ENCODE measurements around the gene EPHA4. TPM values are rescaled to one million over a fixed set of nuclear protein-coding genes. Genes with fewer than 3 reads are reported as not detected.

EPHA4 gene
- total RNA-seq, 2 donors from 2014 or later: 8.9 to 17.1 TPM

DNA sequence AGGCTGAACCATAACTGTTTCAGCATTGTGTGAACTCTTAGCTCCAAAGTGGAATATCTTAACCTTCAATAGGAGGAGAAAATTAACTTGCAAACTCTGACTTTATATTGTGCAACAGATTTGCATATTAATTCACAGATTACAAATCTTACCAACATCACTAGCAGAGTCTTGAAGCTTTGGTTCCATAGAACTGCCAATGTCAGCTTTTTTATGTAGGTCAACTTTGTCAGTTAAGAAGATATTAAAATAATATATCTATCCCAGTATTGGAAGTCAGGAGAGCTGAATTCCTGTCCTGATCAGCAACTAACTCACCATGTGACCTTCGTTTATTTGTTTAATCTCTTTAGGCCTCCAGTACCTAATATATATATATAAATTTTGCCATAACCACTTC is 121.8 kb downstream of the EPHA4 start:
- H3K4me1 ChIP-seq: no peaks in the 10 kb centered on the region
- H3K27me3 ChIP-seq: no peaks in the 10 kb centered on the region
- H3K9me3 ChIP-seq: no peaks in the 10 kb centered on the region
- H3K27ac ChIP-seq: no peak overlapping the region
- no peak overlapping the region for H3K9ac ChIP-seq (ENCODE audit: low read depth in 2 of 2, low read length in 2 of 2)
- H3K4me3 ChIP-seq: no peak overlapping the region
- DNase-seq: no peak
- TF ChIP-seq, protein P1, sequence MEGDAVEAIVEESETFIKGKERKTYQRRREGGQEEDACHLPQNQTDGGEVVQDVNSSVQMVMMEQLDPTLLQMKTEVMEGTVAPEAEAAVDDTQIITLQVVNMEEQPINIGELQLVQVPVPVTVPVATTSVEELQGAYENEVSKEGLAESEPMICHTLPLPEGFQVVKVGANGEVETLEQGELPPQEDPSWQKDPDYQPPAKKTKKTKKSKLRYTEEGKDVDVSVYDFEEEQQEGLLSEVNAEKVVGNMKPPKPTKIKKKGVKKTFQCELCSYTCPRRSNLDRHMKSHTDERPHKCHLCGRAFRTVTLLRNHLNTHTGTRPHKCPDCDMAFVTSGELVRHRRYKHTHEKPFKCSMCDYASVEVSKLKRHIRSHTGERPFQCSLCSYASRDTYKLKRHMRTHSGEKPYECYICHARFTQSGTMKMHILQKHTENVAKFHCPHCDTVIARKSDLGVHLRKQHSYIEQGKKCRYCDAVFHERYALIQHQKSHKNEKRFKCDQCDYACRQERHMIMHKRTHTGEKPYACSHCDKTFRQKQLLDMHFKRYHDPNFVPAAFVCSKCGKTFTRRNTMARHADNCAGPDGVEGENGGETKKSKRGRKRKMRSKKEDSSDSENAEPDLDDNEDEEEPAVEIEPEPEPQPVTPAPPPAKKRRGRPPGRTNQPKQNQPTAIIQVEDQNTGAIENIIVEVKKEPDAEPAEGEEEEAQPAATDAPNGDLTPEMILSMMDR (IDR thresholded peaks at IDR 0.05): no peak
- intact Hi-C loops (cut with DNase I): no loop called here
- H3K36me3 ChIP-seq: no peaks in the 10 kb centered on the region

DNA sequence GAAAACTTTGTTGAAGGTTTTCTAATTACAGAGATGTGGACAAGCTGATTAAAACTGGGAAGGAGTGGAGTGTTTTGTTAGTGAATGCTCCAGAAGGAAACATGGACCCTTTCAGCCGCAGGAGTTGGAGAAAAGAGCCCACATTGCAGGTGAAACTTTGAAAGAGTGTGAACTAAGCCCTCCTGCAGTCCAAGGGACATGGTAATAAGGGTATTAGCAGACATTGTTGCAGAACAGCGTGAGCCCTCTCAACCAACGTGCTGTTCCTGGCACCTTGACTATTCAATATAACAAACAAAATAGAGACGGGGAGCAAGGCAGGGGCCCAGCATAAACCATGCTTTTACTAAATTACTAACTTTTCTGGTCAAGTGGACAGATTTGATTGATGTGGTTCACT is 122.7 kb downstream of the EPHA4 start:
- DNase-seq: no peak
- Histone ChIP-seq H3K27ac (no peak overlapping the region), H3K9ac (ENCODE audit: low read depth in 2 of 2, low read length in 2 of 2) (no peak overlapping the region), H3K4me3 (no peak overlapping the region), H3K27me3 (no peaks in the 10 kb centered on the region), H3K4me1 (no peaks in the 10 kb centered on the region), H3K36me3 (no peaks in the 10 kb centered on the region), H3K9me3 (no peaks in the 10 kb centered on the region)
- TF ChIP-seq, protein P1 (IDR thresholded peaks at IDR 0.05): no peak
- intact Hi-C loops (cut with DNase I): no loop called here

GRCh38 chr2:221448844-221449390 is 123.2 kb downstream of the EPHA4 start:
- H3K9me3 ChIP-seq: no peaks in the 10 kb centered on the region
- no peak overlapping the region for H3K9ac ChIP-seq (ENCODE audit: low read depth in 2 of 2, low read length in 2 of 2)
- TF ChIP-seq, protein P1 (IDR thresholded peaks at IDR 0.05): no peak
- H3K27me3 ChIP-seq: no peaks in the 10 kb centered on the region
- no peaks in the 10 kb centered on the region for H3K36me3 ChIP-seq
- no peaks in the 10 kb centered on the region for H3K4me1 ChIP-seq
- no peak for DNase-seq
- intact Hi-C loops (cut with DNase I): no loop called here
- H3K27ac ChIP-seq: no peak overlapping the region
- H3K4me3 ChIP-seq: no peak overlapping the region

- DNase-seq: no peak
- Histone ChIP-seq H3K9me3 (no peaks in the 10 kb centered on the region), H3K4me1 (no peaks in the 10 kb centered on the region), H3K27ac (no peak overlapping the region), H3K27me3 (no peaks in the 10 kb centered on the region), H3K9ac (ENCODE audit: low read depth in 2 of 2, low read length in 2 of 2) (no peak overlapping the region), H3K36me3 (no peaks in the 10 kb centered on the region), H3K4me3 (no peak overlapping the region)
- intact Hi-C loops (cut with DNase I): no loop called here
- TF ChIP-seq, protein P1 (IDR thresholded peaks at IDR 0.05): no peak
Observed at GRCh38 chr2:221448057-221448843, 123.9 kb downstream of the EPHA4 start.

- Histone ChIP-seq H3K36me3 (no peaks in the 10 kb centered on the region), H3K27me3 (no peaks in the 10 kb centered on the region), H3K9me3 (no peaks in the 10 kb centered on the region), H3K4me3 (no peak overlapping the region), H3K9ac (ENCODE audit: low read depth in 2 of 2, low read length in 2 of 2) (no peak overlapping the region), H3K27ac (no peak overlapping the region), H3K4me1 (no peaks in the 10 kb centered on the region)
- DNase-seq: no peak
- TF ChIP-seq, protein P1 (IDR thresholded peaks at IDR 0.05): no peak
- intact Hi-C loops (cut with DNase I): no loop called here
Observed at GRCh38 chr2:221447310-221447709, 124.8 kb downstream of the EPHA4 start.
